GM12878 (cell line): ENCODE measurements around the gene KLF6. TPM values are rescaled to one million over a fixed set of nuclear protein-coding genes. Genes with fewer than 3 reads are reported as not detected.
A peak's percentile ranks its signal among the peaks of the same experiment; 100 is the strongest.

ENCODE experiments used
- ATAC-seq: fragments of 200-7000 bp; cut with Tn5 transposase; 3 replicates; pipeline ENCODE4 v1.9.1; 2020; ENCODE audit warnings: mild to moderate bottlenecking, moderate library complexity
- BruUV-seq: library from RNA; stranded (reverse); fragments of 400-500 nt; replicated peaks from 2 replicates; lab custom pipeline; 2021; lab: Mats Ljungman, UMichigan
- CTCF ChIA-PET: fragments of 300-600 bp; sonication (Branson Sonifier 250); formaldehyde crosslinking; extraction: SDS; loops from one replicate; lab custom pipeline; 2021; ENCODE audit warnings: inconsistent platforms; lab: Yijun Ruan, JAX
- POLR2A ChIA-PET: fragments of 350-600 bp; formaldehyde crosslinking; extraction: SDS; loops from one replicate; lab custom pipeline; 2021; ENCODE audit warnings: inconsistent platforms; lab: Charles Lee
- RAD21 ChIA-PET: fragments of 300-600 bp; sonication (Branson Sonifier 250); formaldehyde crosslinking; loops from one replicate; lab custom pipeline; 2023; ENCODE audit warnings: antibody characterized with exemption; ENCODE audit not compliant: unreplicated experiment; lab: Charles Lee
- SMC1A ChIA-PET: fragments of 300-600 bp; sonication (Branson Sonifier 250); formaldehyde crosslinking; loops from one replicate; lab custom pipeline; 2023; ENCODE audit not compliant: unreplicated experiment, uncharacterized antibody; lab: Charles Lee
- DNase-seq: peaks from one replicate; pipeline ENCODE4 v3.0.0-alpha.2; 2011; ENCODE audit warnings: low read depth, low spot score
- FAIRE-seq: peaks from 3 replicates; lab custom pipeline; 2011; peaks lifted over from hg19 to GRCh38; lab: Jason Lieb, UNC
- H2AFZ ChIP-seq: 2 replicates; pipeline ENCODE4 v1.6.0; 2011; ENCODE audit warnings: low read depth, low read length, control low read depth; ENCODE audit not compliant: control insufficient read depth
- H3K27ac ChIP-seq: 2 replicates; pipeline ENCODE4 v1.5.1; 2011; ENCODE audit warnings: control low read depth; ENCODE audit not compliant: control insufficient read depth, insufficient read depth
- H3K27me3 ChIP-seq, 2 experiments: replicated peaks in 1 of 2; 2 replicates each; pipeline versions ENCODE4 v1.6.0 to v1.6.1; 2011; ENCODE audit warnings: low read length in 1 of 2; ENCODE audit not compliant: control insufficient read depth in 2 of 2, insufficient read depth in 2 of 2
- H3K36me3 ChIP-seq, 2 experiments: 2 replicates each; pipeline ENCODE4 v1.5.1; 2011; ENCODE audit warnings: low read length in 1 of 2; ENCODE audit not compliant: control insufficient read depth in 2 of 2, insufficient read depth in 2 of 2
- H3K4me1 ChIP-seq: 2 replicates; pipeline ENCODE4 v1.6.1; 2011; ENCODE audit warnings: mild to moderate bottlenecking, low read length, moderate library complexity, mixed read lengths; ENCODE audit not compliant: control insufficient read depth, insufficient read depth
- H3K4me2 ChIP-seq: 2 replicates; pipeline ENCODE4 v1.6.0; 2011; ENCODE audit warnings: control low read depth; ENCODE audit not compliant: control insufficient read depth, insufficient read depth
- H3K4me3 ChIP-seq: fragments of 200-600 bp; sonication (generic); 2 replicates; pipeline ENCODE4 v1.5.1; 2016
- H3K79me2 ChIP-seq: 2 replicates; pipeline ENCODE4 v1.6.0; 2011; ENCODE audit warnings: low read length; ENCODE audit not compliant: control insufficient read depth, insufficient read depth
- H3K9ac ChIP-seq: 2 replicates; pipeline ENCODE4 v1.8.0; 2011; ENCODE audit warnings: low read length, control low read depth, mixed read lengths; ENCODE audit not compliant: control insufficient read depth, insufficient read depth
- H3K9me3 ChIP-seq: replicated peaks from 3 replicates; pipeline ENCODE4 v1.5.1; 2011; ENCODE audit warnings: mild to moderate bottlenecking, low read length; ENCODE audit not compliant: control insufficient read depth, insufficient read depth
- H4K20me1 ChIP-seq: 2 replicates; pipeline ENCODE4 v1.6.0; 2011; ENCODE audit not compliant: control insufficient read depth, insufficient read depth
- ASH2L ChIP-seq: fragments of 300-600, 200-600 bp; sonication (generic); IDR thresholded peaks from 2 replicates; pipeline ENCODE4 v1.6.1; 2017; ENCODE audit warnings: low read depth, mild to moderate bottlenecking, borderline replicate concordance
- CHD1 ChIP-seq: IDR thresholded peaks from 2 replicates; pipeline ENCODE4 v1.6.1; 2012; ENCODE audit warnings: low read depth, low read length, improper control_type of control experiment
- JUNB ChIP-seq: IDR thresholded peaks from 2 replicates; pipeline ENCODE4 v1.6.1; 2016; ENCODE audit warnings: antibody characterized with exemption, mild to moderate bottlenecking
- MTA3 ChIP-seq: IDR thresholded peaks from 2 replicates; pipeline ENCODE4 v1.6.1; 2012; ENCODE audit warnings: low read length, inconsistent platforms, borderline replicate concordance
- SIN3A ChIP-seq: IDR thresholded peaks from 2 replicates; pipeline ENCODE4 v1.6.1; 2012; ENCODE audit warnings: low read depth, low read length, improper control_type of control experiment
- SMARCA5 ChIP-seq: fragments of 450-650 bp; IDR thresholded peaks from 2 replicates; pipeline ENCODE4 v1.6.1; 2017; ENCODE audit warnings: mild to moderate bottlenecking
- ZNF24 ChIP-seq: fragments of 450-650 bp; IDR thresholded peaks from 2 replicates; pipeline ENCODE4 v1.6.1; 2017; ENCODE audit warnings: antibody characterized with exemption, mild to moderate bottlenecking
- ZNF274 ChIP-seq: IDR thresholded peaks from one replicate; pipeline ENCODE4 v1.8.0; 2011; ENCODE audit not compliant: insufficient read length, insufficient read depth
- WGBS: methylation state at CpG from one replicate; pipeline ENCODE4 v1.1.6; 2016; ENCODE audit warnings: low lambda C conversion rate; ENCODE audit not compliant: insufficient replicate concordance, insufficient coverage; ENCODE audit errors: missing lambda C conversion rate; 5-methylcytosine and 5-hydroxymethylcytosine counted together
- in situ Hi-C: fragments of 300-500 bp; cut with MboI; formaldehyde crosslinking; loops from 9 replicates; pipeline ENCODE4 v1.14.3; 2018; ENCODE audit warnings: mixed read lengths
- intact Hi-C: fragments of 100-400 bp; cut with micrococcal nuclease; formaldehyde crosslinking; loops from one replicate; pipeline ENCODE4 v1.14.2; 2022; ENCODE audit not compliant: unreplicated experiment
- polyA plus RNA-seq, 11 experiments: library from polyadenylated mRNA; depleted of rRNA in 4 of 11; unstranded in 6 of 11; stranded (reverse) in 5 of 11; fragments of >200 nt; fragmentation: Nextera tagmentation in 4 of 11; fragmentation: Illumina TruSeq in 1 of 11; extraction: Ambion mirVana in 4 of 11; extraction: Trizol in 1 of 11; gene quantifications; 1 replicate in 1 of 11; 2 replicates in 10 of 11; pipeline versions ENCODE4 v1.2.1 to v1.2.3, GENCODE V29; 2011 to 2016; ENCODE audit warnings: inconsistent platforms in 2 of 11, missing spikeins in 2 of 11, low read depth in 1 of 11
- total RNA-seq, 4 experiments: library from RNA; depleted of rRNA in 3 of 4; stranded (reverse); fragments of >200 nt in 3 of 4; fragmentation: Illumina TruSeq in 1 of 4; extraction: Trizol in 1 of 4; gene quantifications; 2 replicates each; pipeline versions ENCODE4 v1.2.1 to v1.2.3, GENCODE V29; 2013 to 2021

Gene KLF6
- total and polyA plus RNA-seq, 10 of the 15 experiments (the other 5 are each of a cell fraction or from before 2014, with no cell fraction given) = 7.4 to 54.1 (median 23.5) TPM

GRCh38 chr10:3813267-3813666 lies 28.3 kb upstream of the KLF6 start:
- DNase-seq (no peak), FAIRE-seq (no peak), ATAC-seq (no peak)
- BruUV-seq = no TSS peak
- H3K27ac ChIP-seq = no peak overlapping the region
- POLR2A ChIA-PET = interaction anchor here (1.3 to 4.6 kb wide), 2 partner anchors 18 to 23 kb away, joined by 3 to 24 read pairs; no protein-coding TSS in a partner anchor
- in situ Hi-C loops (no loop called here), intact Hi-C loops (no loop called here)
- peaks cover 31% of the 10 kb centered on the region for H3K4me1 ChIP-seq
- WGBS = 75% methylated on average over 4 of the region's 4 CpGs
- H3K79me2 ChIP-seq = no peaks in the 10 kb centered on the region
- RAD21 ChIA-PET = interaction anchor here (1.0 to 6.3 kb wide), 3 partner anchors 30 to 60 kb away, joined by 3 to 83 read pairs (median 70); partner anchors contain the start of gene KLF6
- SMC1A ChIA-PET = interaction anchor here (0.9 to 16.8 kb wide), 7 partner anchors 8 to 89 kb away, joined by 3 to 280 read pairs (median 13); partner anchors contain the start of gene KLF6
- CTCF ChIA-PET = interaction anchor here (1.0 kb wide), 1 partner anchor 31 kb away, joined by 3 read pairs; no protein-coding TSS in a partner anchor
- H3K36me3 ChIP-seq = no peaks in the 10 kb centered on the region
- H3K4me2 ChIP-seq = no peak overlapping the region
- TF ChIP-seq ZNF274 = no peak
- TF ChIP-seq CHD1 = no peak
- no peak for TF ChIP-seq JUNB
- TF ChIP-seq SMARCA5 = no peak
- no peaks in the 10 kb centered on the region; the same call in 2 of the 3 replicates for H3K9me3 ChIP-seq
- H3K27me3 ChIP-seq = no peaks in the 10 kb centered on the region
- no peaks in the 10 kb centered on the region for H4K20me1 ChIP-seq
- H2AFZ ChIP-seq = no peak overlapping the region
- H3K9ac ChIP-seq = no peak overlapping the region
- no peak overlapping the region for H3K4me3 ChIP-seq

- ChIA-PET CTCF (interaction anchor here (0.8 to 2.8 kb wide), 8 partner anchors 12 to 63 kb away, joined by 3 to 18 read pairs (median 6); partner anchors contain the start of gene KLF6), POLR2A (interaction anchor here (1.1 to 4.6 kb wide), 8 partner anchors 17 to 54 kb away, joined by 3 to 54 read pairs (median 16); partner anchors contain the start of gene KLF6), RAD21 (interaction anchor here (1.1 to 6.4 kb wide), 8 partner anchors 18 to 68 kb away, joined by 4 to 83 read pairs (median 45); partner anchors contain the start of gene KLF6), SMC1A (interaction anchor here (0.6 to 16.8 kb wide), 17 partner anchors 18 to 234 kb away, joined by 3 to 280 read pairs (median 5); partner anchors contain the start of gene KLF6)
- no peak for DNase-seq
- peak overlapping the region; percentile 55; the same call in 1 of the 2 replicates for H2AFZ ChIP-seq
- in situ Hi-C loops = no loop called here
- peaks cover 34% of the 10 kb centered on the region for H3K4me1 ChIP-seq
- no peaks in the 10 kb centered on the region for H3K36me3 ChIP-seq
- H3K27me3 ChIP-seq = no peaks in the 10 kb centered on the region
- BruUV-seq = no TSS peak
- H3K27ac ChIP-seq = peak overlapping the region; percentile 82
- H3K79me2 ChIP-seq = no peaks in the 10 kb centered on the region
- 85% methylated on average over 7 of the region's 7 CpGs for WGBS
- H3K9me3 ChIP-seq = no peaks in the 10 kb centered on the region; the same call in 2 of the 3 replicates
- no peak for FAIRE-seq
- H3K9ac ChIP-seq = peak overlapping the region; percentile 11; the same call in 1 of the 2 replicates
- intact Hi-C loops = no loop called here
- H3K4me2 ChIP-seq = peak overlapping the region; percentile 53; the same call in 1 of the 2 replicates
- H3K4me3 ChIP-seq = no peak overlapping the region
- ATAC-seq = no peak
- TF ChIP-seq SIN3A (no peak), MTA3 (no peak), ZNF24 (no peak), ASH2L (no peak)
- no peaks in the 10 kb centered on the region for H4K20me1 ChIP-seq
Observed at GRCh38 chr10:3812141-3812540, 27.1 kb upstream of the KLF6 start.
